ENCODE data around the gene SLC28A1.
"Not testable (repeated sequence)": the region's sequence is repeated elsewhere in the genome, so short reads cannot be mapped to it uniquely, and the experiment has no call there.

The SLC28A1 gene

GRCh38 chr15:84862214-84862975 lies 22.1 kb upstream of the SLC28A1 start:
- DNase-seq (ENCODE audit: low read depth), result no peak

- no peak for DNase-seq (ENCODE audit: low read depth)
These were observed 20.7 kb upstream of the SLC28A1 start for GRCh38 chr15:84863565-84864443.

- no peak for DNase-seq (ENCODE audit: low read depth)
These were observed 20.0 kb upstream of the SLC28A1 start for GRCh38 chr15:84864444-84864795.

- no peak for DNase-seq (ENCODE audit: low read depth)
These were observed 19.3 kb upstream of the SLC28A1 start for GRCh38 chr15:84865074-84865569.

GRCh38 chr15:84868037-84868880 lies 16.2 kb upstream of the SLC28A1 start:
- no peak for DNase-seq (ENCODE audit: low read depth)

- no peak for DNase-seq (ENCODE audit: low read depth)
These were observed 15.0 kb upstream of the SLC28A1 start for GRCh38 chr15:84869510-84869909.

- no peak for DNase-seq (ENCODE audit: low read depth)
These were observed 13.0 kb upstream of the SLC28A1 start for GRCh38 chr15:84871428-84871985.

- DNase-seq (ENCODE audit: low read depth), result peak; percentile 61
These were observed 12.2 kb upstream of the SLC28A1 start for GRCh38 chr15:84872009-84872910.

- DNase-seq (ENCODE audit: low read depth), result no peak
These were observed 10.5 kb upstream of the SLC28A1 start for GRCh38 chr15:84873997-84874396.

- DNase-seq (ENCODE audit: low read depth), result no peak
These were observed 9.3 kb upstream of the SLC28A1 start for GRCh38 chr15:84874981-84875699.

- DNase-seq (ENCODE audit: low read depth), result no peak
These were observed 8.2 kb upstream of the SLC28A1 start for GRCh38 chr15:84876269-84876668.

GRCh38 chr15:84877701-84878100 lies 6.8 kb upstream of the SLC28A1 start:
- not testable (repeated sequence) for DNase-seq (ENCODE audit: low read depth)

GRCh38 chr15:84878504-84878903 lies 6.0 kb upstream of the SLC28A1 start:
- DNase-seq (ENCODE audit: low read depth), result peak; percentile 68

GRCh38 chr15:84879088-84879780 lies 5.2 kb upstream of the SLC28A1 start:
- DNase-seq (ENCODE audit: low read depth), result no peak

GRCh38 chr15:84880007-84880406 lies 4.5 kb upstream of the SLC28A1 start:
- DNase-seq (ENCODE audit: low read depth), result no peak

GRCh38 chr15:84880822-84881519 lies 3.5 kb upstream of the SLC28A1 start:
- no peak for DNase-seq (ENCODE audit: low read depth)

- no peak for DNase-seq (ENCODE audit: low read depth)
These were observed 3.0 kb upstream of the SLC28A1 start for GRCh38 chr15:84881520-84881830.

- DNase-seq (ENCODE audit: low read depth), result peak; percentile 22
These were observed 996 bp upstream of the SLC28A1 start for GRCh38 chr15:84883466-84883865.

GRCh38 chr15:84885801-84886200 lies 1.3 kb downstream of the SLC28A1 start:
- DNase-seq (ENCODE audit: low read depth), result no peak
